HG03575 (cell line): ENCODE measurements around the gene RBBP6.
"Not testable (repeated sequence)": the region's sequence is repeated elsewhere in the genome, so short reads cannot be mapped to it uniquely, and the experiment has no call there.

Source experiments
- ATAC-seq: cut with Tn5 transposase; IDR thresholded peaks from one replicate; pipeline ENCODE4 v1.9.1; 2021; ENCODE audit not compliant: unreplicated experiment, insufficient number of reproducible peaks, low FRiP score; ENCODE audit errors: extremely low read depth

RBBP6 gene

DNA sequence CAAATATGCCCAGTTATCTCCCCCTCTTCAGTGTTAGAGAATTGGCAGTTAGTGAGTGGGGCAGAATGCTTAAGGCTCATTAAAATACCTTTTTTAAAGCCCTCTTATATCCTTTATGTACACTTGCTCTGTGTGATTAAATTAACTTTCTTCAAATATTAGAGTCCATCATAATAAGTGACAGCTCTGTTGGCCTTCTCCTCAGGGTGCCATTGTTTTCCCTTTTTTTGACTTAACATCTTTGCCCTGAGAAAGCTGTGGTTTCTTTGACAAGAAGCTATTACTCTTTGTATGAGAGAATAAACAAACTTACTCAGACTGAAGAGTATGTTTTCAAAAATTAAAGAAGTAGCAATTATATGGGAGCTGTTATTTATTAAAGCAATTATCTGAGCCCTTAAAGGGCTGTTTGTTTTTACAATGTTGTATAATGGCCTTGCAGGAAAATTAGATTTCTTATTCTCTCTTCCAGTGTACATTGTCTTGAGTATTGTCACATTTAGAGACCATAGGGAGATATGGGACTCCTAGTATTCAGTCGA lies 13.4 kb downstream of the RBBP6 start:
- no peak for ATAC-seq

DNA sequence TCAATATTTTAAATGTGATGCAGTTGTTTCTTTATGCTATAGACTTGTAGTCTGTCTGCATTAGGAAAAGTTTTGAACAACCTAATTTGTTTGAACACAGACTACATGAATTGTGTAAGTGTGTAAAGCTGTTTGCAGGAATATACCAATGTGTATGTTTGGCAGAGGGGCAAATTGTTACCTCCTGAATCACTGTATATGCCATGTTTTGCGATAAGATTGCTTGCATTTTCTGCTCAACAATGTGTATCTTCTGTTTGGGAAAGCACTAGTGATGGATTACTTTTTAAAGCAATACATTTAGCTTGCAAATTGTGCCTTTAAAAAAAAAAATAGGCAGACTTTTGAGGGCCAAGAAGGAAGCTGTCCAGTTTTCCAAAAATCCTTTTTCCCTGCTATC lies 14.6 kb downstream of the RBBP6 start:
- ATAC-seq = no peak

DNA sequence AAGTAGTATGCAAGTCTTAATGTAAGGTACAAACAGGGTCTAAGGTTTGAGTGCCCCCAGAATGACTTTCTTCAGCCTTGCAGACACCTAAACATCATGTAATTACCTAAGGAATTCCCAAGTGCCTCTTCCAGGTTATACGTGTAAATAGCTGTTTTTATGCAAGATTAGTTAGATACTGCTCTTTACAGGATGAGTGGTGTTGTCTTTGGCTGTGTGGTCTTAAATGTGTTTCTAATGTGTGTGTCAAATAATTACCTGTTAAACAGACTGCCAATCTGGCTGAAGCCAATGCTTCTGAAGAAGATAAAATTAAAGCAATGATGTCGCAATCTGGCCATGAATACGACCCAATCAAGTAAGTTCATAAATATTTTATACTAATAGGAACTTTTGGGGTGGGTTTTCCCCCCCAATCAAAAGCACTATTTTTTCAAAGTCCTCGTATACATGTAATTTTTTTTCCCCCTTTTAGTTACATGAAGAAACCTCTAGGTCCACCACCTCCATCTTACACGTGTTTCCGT lies 16.0 kb downstream of the RBBP6 start:
- no peak for ATAC-seq

DNA sequence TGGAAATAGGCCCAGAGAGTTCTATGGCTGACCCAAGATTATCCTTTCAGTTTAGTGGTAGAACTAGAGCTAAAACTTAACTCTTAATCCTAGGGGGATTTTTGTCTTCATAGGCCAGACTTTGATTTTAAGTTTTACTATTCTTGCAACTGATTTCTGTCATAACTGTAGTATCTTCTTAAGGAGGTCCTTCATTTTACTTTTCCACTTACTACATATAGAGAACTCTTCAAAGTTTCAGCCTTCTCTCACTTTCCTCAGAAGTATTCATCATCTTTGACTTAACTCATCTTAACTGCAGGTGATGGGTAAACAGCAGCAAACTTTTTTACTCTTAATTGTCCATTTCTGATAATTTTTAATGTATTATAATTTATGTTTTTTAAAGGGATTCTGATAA lies 23.4 kb downstream of the RBBP6 start:
- ATAC-seq = no peak

DNA sequence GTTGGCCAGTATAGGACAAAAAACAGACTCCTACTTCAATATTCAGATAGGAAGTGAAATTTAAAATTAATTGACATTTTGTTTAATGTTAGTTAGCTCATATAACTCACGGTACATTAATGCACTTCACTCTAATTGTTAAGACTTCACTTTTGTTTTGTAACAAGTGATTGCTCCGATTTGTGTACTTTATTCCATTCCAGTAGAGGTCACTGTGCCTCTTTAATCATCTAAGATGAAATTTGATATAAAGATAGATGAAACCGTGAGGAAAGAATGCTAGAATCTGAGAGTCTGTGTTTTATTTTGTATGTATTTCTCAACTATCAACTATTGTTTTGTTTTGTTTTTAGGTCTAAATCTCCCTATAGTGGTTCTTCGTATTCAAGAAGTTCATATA lies 29.0 kb downstream of the RBBP6 start:
- no peak for ATAC-seq

DNA sequence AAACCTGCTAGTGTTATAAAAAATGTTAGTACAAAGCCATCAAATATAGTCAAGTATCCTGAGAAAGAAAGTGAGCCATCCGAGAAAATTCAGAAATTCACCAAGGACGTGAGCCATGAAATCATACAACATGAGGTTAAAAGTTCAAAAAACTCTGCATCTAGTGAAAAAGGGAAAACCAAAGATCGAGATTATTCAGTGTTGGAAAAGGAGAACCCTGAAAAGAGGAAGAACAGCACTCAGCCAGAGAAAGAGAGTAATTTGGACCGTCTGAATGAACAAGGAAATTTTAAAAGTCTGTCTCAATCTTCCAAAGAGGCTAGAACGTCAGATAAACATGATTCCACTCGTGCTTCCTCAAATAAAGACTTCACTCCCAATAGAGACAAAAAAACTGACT lies 31.7 kb downstream of the RBBP6 start:
- ATAC-seq = no peak

DNA sequence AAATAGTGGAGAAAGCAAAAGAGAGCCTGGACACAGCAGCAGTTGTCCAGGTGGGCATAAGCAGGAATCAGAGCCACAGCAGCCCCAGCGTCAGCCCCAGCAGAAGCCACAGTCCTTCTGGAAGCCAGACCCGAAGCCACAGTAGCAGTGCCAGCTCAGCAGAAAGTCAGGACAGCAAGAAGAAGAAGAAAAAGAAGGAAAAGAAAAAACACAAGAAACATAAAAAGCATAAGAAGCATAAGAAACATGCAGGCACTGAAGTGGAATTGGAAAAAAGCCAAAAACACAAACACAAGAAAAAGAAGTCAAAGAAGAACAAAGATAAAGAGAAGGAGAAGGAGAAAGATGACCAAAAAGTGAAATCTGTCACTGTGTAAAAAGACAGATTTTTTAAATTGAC lies 32.7 kb downstream of the RBBP6 start:
- ATAC-seq = no peak

DNA sequence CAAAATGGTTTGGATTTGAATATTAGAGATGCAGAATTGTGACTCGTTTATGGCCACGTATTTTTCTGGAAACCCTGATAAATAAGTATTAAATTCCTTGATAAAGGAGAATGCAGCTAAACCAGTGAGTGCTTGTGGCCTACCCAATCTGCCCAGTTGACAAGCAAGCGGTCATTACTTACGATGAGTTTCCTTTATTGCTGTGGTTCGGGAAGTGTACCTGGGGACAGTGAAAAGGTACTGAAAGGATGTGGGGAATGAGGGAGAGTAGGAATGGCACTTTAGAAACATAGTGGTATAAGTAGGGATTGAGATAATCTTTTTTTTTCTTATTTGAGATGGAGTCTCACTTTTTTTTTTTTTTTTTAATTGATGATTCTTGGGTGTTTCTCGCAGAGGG lies 33.8 kb downstream of the RBBP6 start:
- ATAC-seq = no peak

DNA sequence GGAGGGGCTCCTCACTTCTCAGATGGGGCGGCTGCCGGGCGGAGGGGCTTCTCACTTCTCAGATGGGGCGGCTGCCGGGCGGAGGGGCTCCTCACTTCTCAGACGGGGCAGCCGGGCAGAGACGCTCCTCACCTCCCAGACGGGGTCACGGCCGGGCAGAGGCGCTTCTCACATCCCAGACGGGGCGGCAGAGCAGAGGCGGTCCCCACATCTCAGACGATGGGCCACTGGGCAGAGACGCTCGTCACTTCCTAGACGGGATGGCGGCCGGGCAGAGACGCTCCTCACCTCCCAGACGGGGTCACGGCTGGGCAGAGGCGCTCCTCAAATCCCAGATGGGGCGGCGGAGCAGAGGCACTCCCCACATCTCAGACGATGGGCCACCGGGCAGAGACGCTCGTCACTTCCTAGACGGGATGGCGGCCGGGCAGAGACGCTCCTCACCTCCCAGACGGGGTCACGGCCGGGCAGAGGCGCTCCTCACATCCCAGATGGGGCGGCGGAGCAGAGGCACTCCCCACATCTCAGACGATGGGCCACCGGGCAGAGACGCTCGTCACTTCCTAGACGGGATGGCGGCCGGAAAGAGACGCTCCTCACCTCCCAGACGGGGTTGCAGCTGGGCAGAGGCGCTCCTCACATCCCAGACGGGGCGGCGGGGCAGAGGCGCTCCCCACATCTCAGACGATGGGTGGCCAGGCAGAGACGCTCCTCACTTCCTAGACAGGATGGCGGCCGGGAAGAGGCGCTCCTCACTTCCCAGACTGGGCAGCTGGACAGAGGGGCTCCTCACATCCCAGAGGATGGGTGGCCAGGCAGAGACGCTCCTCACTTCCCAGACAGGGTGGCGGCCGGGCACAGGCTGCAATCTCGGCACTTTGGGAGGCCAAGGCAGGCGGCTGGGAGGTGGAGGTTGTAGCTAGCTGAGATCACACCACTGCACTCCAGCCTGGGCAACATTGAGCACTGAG lies 35.4 kb downstream of the RBBP6 start:
- ATAC-seq = not testable (repeated sequence)

DNA sequence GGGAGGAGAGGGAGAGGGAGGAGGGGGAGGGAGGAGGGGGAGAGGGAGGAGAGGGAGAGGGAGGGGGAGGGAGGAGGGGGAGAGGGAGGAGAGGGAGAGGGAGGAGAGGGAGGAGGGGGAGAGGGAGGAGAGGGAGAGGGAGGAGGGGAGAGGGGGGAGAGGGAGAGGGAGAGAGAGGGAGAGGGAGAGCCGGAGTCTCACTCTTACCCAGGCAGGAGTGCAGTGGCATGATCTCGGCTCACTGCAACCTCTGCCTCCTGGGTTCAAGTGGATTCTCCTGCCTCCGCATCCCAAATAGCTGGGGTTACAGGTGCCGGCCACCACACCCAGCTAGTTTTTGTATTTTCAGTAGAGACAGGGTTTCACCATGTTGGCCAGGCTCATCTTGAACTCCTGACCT lies 36.4 kb downstream of the RBBP6 start:
- ATAC-seq = not testable (repeated sequence)

DNA sequence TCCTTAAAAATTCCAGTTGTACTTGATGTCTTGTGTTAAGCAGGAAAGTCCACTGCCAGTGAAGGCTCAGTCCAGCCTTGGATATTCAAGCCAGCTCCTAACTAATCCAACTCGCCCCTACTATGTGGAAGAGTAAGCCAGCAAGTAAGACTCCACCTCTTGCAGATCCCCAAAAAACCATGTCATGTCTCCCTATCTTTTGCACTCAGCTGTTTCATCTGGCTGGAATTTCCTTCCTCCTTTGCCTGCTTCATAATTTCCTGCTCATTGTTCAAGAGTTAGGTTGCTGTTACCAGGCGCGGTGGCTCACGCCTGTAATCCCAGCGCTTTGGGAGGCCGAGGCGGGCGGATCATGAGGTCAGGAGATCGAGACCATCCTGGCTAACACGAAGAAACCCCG lies 37.8 kb downstream of the RBBP6 start:
- ATAC-seq = no peak

DNA sequence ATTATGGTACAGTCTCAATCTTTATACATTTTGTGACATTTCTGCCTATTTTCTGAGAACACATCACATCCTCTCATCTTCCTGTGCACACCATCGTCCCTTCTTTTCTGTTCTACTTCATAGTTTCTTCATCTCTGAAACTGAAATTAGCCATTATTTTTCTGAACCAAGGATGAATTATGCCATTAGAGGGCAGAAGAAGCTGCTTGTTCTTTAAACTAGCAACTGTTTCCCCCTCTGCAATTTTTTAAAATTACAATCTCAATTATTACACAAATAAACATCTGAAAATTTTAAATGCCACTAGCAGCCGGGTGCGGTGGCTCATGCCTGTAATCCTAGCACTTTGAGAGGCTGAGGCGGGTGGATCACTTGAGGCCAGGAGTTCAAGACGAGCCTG lies 41.3 kb downstream of the RBBP6 start:
- ATAC-seq = no peak

DNA sequence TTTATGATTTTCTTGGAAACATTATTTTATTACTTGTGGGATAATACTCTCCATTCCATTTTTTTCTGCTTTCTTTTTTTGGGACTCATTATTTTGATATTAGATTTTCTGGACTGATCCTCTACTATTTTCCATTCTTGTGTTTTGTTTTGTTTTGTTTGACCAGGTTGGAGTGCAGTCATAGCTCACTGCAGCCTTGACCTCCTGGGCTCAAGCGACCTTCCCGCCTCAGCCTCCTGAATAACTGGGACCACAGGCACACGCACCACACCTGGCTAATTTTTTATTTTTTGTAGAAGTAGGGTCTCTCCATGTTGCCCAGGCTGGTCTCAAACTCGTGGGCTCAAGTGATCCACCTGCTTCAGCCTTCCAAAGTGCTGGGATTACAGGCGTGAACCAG lies 44.1 kb downstream of the RBBP6 start:
- no peak for ATAC-seq

DNA sequence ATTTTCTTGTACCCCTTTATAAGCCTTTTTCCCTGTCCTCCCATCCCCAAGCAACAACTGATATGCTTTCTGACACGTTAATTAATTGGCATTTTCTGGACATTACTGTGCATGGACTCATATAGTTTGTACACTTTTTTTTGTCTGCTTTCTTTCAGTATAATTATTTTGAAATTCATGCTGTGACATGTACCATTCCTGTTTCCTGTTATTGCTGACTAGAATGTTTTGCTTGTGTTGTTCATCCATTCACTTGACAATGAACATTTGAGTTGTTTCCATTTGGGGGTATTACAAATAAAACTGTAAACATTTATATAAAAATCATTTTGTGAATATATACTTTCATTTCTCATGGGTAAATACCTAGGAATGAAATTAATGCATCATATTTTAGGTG lies 50.6 kb downstream of the RBBP6 start:
- ATAC-seq = no peak

DNA sequence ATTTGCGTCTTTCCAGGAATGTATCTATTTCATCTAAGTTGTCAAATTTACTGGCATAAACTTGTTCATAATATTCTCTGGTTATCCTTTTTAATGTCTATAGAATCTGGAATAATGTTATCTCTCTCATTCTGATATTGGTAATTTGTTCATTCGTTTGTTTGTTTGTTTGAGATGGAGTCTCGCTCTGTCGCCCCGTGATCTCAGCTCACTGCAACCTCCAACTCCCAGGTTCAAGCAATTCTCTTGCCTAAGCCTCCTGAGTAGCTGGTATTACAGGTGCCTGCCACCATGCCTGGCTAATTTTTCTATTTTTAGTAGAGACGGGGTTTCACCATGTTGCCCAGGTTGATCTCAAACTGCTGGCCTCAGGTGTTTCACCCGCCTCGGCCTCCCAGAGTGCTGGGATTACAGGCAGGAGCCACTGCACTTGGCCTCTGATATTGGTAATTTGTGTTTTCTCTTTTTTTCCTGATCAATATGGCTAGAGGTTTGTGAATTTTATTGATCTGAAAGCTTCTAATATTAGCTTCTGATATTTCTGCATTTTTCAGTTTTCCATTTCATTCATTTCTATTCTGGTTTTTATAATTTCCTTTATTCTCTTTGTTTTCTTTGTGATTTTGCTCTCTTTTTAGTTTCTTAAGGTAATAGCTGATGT lies 59.5 kb downstream of the RBBP6 start:
- no peak for ATAC-seq

DNA sequence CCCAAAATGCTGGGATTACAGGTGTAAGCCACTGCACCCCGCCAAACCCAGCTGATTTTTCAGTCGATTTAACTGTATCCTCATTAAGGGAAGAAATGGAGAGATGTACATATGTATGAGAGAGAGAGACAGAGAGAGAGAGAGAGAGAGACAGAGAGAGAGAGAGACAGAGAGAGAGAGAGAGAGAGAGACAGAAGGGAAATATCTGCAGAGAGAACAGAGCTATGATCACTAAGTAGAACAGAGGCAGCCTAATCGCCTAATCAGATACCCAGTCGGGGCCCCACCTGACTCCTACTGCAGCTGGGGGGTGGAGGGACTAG lies 70.0 kb downstream of the RBBP6 start:
- no peak for ATAC-seq

DNA sequence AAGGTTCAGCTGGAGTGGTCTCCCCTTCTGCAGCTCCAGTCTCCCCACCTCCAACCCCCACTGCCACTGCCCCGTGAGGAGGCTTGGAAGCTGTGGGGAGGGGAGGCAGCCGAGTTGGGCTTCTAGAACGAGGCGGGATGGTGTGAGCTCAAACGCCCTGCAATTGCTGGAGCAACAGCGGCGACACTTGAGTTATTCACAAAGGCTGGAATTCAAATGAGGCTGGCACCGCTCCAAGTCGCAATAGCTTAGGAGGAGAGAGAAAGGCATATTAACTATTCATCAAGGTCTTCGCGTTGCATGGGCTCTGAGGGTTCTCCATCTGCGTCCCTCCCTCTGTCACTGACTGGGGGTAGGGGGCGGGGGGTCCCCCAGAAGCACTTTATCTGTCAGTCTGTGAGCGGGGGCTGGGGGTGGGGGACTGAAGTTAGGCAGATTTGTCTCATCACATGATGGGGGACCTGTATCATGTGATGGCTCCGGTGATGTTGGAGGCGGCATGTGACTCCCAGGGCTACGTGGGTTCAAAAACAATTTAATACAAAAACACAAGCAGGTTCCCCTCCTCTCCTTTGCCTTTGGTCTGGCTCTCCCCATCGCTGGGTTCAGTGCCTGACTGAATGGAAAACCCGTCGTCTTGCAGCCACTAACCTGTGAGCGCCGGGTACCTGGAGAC lies 70.5 kb downstream of the RBBP6 start:
- ATAC-seq = no peak

DNA sequence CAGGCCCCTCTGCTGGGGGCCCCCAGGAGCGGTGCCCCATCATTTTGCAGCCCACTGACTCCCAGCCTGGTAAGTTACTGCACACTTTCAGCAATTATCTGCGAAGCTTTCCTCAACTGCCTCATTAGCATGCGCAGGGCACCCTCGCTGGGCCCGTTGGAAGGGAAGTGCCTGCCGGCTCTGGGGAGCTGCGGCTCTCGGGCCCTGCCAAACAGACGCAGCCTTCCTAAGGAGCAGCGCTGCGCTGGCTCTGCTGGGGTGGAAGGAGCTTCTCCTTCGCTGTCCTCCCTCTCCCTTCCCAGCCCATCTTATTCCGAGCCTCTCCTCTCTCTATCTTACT lies 71.0 kb downstream of the RBBP6 start:
- no peak for ATAC-seq

DNA sequence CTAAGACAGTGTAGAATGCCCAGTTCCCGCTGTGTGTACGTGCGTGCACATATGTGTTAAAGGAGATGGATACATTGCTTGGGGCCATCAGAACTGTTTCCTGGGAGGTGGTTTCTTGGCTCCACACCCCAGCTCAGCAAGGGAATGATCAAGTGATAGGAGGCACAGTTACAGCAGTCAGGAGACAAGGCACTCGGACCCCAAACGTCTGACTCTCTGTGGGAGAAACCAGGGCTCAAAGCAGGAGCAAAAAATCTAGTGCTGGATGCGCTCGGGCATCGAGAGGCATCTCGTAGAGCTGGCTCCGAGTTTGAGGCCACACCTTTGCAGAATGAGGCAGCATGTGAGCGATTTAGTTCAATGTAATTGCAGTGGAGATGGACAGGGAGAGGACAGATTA lies 71.9 kb downstream of the RBBP6 start:
- no peak for ATAC-seq

DNA sequence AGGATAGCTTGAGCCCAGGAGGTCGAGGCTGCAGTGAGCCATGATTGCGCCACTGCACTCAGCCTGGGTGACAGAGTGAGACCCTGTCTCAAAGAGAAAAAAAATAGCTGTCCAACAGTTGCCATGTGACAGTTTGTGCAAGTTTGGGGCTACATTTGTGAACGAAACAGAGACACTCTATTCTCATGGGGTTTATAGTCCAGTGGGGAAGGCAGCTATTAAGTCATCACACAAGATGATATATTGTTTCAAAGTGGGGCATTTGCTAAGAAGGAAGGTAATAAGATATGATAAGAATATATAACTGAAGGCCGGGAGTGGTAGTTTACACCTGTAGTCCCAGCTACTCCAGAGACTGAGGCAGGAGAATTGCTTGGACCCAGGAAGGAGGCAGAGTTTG lies 73.3 kb downstream of the RBBP6 start:
- ATAC-seq = no peak
